HFFc6 (cell line): ENCODE data around the gene UBAC2. TPM values are rescaled to one million over a fixed set of nuclear protein-coding genes. Genes with fewer than 3 reads are reported as not detected.

Experiments used
- DNase-seq: peaks from one replicate; pipeline ENCODE4 v3.0.0-alpha.2; 2018
- H3K27ac Mint-ChIP-seq: 2 replicates; pipeline ENCODE4 v1.8.0; 2020; ENCODE audit warnings: mild to moderate bottlenecking, mixed read lengths
- H3K27me3 Mint-ChIP-seq: 2 replicates; pipeline ENCODE4 v1.8.0; 2021; ENCODE audit warnings: mild to moderate bottlenecking, moderate library complexity, mixed read lengths; ENCODE audit not compliant: insufficient read depth
- H3K36me3 Mint-ChIP-seq: 2 replicates; pipeline ENCODE4 v1.8.0; 2021; ENCODE audit warnings: low read depth, mixed read lengths
- H3K4me1 Mint-ChIP-seq: 2 replicates; pipeline ENCODE4 v1.8.0; 2020; ENCODE audit warnings: low read depth, mixed read lengths
- H3K4me3 Mint-ChIP-seq: 2 replicates; pipeline ENCODE4 v1.8.0; 2020; ENCODE audit warnings: mild to moderate bottlenecking, moderate library complexity, mixed read lengths
- H3K9me3 Mint-ChIP-seq: 2 replicates; pipeline ENCODE4 v1.8.0; 2020; ENCODE audit warnings: mild to moderate bottlenecking, mixed read lengths
- CTCF ChIP-seq: fragments of 200-600 bp; sonication (generic); IDR thresholded peaks from 2 replicates; pipeline ENCODE4 v1.5.0; 2021; ENCODE audit warnings: antibody characterized with exemption, mild to moderate bottlenecking
- total RNA-seq, 6 experiments: library from RNA; stranded (reverse); fragmentation: NEBNext Ultra II Directional; extraction: Animal tissue kit (Norgen Biotek cat#: 25700); gene quantifications; 2 replicates in 1 of 6; 3 replicates in 5 of 6; pipeline ENCODE4 v1.2.3, GENCODE V29; 2021

The UBAC2 gene
- total RNA-seq, 6 experiments from 2014 or later, result 38.8 to 53.5 (median 46.4) TPM

- H3K27me3 Mint-ChIP-seq, result no peaks in the 10 kb centered on the region
- no peak for TF ChIP-seq CTCF
- H3K4me3 Mint-ChIP-seq, result no peak overlapping the region
- no peak overlapping the region for H3K27ac Mint-ChIP-seq
- H3K36me3 Mint-ChIP-seq, result peaks cover 11% of the 10 kb centered on the region
- peaks cover 11% of the 10 kb centered on the region; the same call in 1 of the 2 replicates for H3K4me1 Mint-ChIP-seq
- no peak for DNase-seq
- no peaks in the 10 kb centered on the region for H3K9me3 Mint-ChIP-seq
Measured at GRCh38 chr13:99332456-99332855, 131.8 kb downstream of the UBAC2 start.

GRCh38 chr13:99334221-99334620 lies 133.6 kb downstream of the UBAC2 start:
- no peaks in the 10 kb centered on the region; the same call in 1 of the 2 replicates for H3K27me3 Mint-ChIP-seq
- no peaks in the 10 kb centered on the region for H3K9me3 Mint-ChIP-seq
- H3K4me1 Mint-ChIP-seq, result peaks cover 11% of the 10 kb centered on the region; the same call in 1 of the 2 replicates
- H3K27ac Mint-ChIP-seq, result no peak overlapping the region
- no peak for TF ChIP-seq CTCF
- no peak for DNase-seq
- no peak overlapping the region for H3K4me3 Mint-ChIP-seq
- peaks cover 7% of the 10 kb centered on the region for H3K36me3 Mint-ChIP-seq

GRCh38 chr13:99335087-99335486 lies 134.4 kb downstream of the UBAC2 start:
- Mint-ChIP-seq H3K27me3 (no peaks in the 10 kb centered on the region; the same call in 1 of the 2 replicates), H3K4me3 (no peak overlapping the region), H3K36me3 (no peaks in the 10 kb centered on the region), H3K27ac (no peak overlapping the region), H3K9me3 (no peaks in the 10 kb centered on the region), H3K4me1 (peaks cover 16% of the 10 kb centered on the region)
- TF ChIP-seq CTCF, result no peak
- DNase-seq, result no peak

GRCh38 chr13:99335603-99336002 lies 134.9 kb downstream of the UBAC2 start:
- Mint-ChIP-seq H3K27ac (no peak overlapping the region), H3K36me3 (no peaks in the 10 kb centered on the region; the same call in 1 of the 2 replicates), H3K4me3 (no peak overlapping the region), H3K9me3 (no peaks in the 10 kb centered on the region), H3K27me3 (no peaks in the 10 kb centered on the region; the same call in 1 of the 2 replicates), H3K4me1 (peaks cover 20% of the 10 kb centered on the region)
- no peak for TF ChIP-seq CTCF
- no peak for DNase-seq

GRCh38 chr13:99339230-99339721 lies 138.6 kb downstream of the UBAC2 start:
- Mint-ChIP-seq H3K36me3 (no peaks in the 10 kb centered on the region; the same call in 1 of the 2 replicates), H3K27ac (no peak overlapping the region), H3K4me3 (no peak overlapping the region)

More at GRCh38 chr13:99339230-99339721, 138.6 kb downstream of the UBAC2 start:
- no peak for DNase-seq
- no peaks in the 10 kb centered on the region for H3K9me3 Mint-ChIP-seq
- TF ChIP-seq CTCF, result no peak
- no peaks in the 10 kb centered on the region; the same call in none of the 2 replicates for H3K27me3 Mint-ChIP-seq
- peaks cover 9% of the 10 kb centered on the region for H3K4me1 Mint-ChIP-seq
